GDM1 (cell line): ENCODE data around the gene TRDN.
A peak's percentile ranks its signal among the peaks of the same experiment; 100 is the strongest.
"Not testable (repeated sequence)": the region's sequence is repeated elsewhere in the genome, so short reads cannot be mapped to it uniquely, and the experiment has no call there.

Source experiments
- DNase-seq: peaks from one replicate; lab custom pipeline; 2025; lab: John Stamatoyannopoulos, UW

The TRDN gene

DNA sequence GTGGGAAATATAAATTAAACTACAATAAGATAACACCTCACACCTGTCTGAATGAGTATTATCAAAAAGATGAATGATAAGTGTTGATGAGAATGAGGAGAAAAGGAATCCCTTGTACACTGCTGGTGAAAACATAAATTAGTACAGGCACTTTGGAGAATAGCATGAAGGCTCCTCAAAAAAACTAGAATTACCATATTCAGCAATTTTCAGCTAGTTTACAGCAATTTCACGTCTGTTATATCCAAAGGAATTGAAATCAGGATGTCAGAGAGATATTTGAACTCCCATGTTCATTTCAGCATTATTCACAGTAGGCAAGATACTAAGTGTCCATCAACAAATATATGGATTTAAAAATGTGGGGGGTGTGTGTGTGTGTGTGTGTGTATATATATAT is 348.1 kb downstream of the TRDN start:
- no peak for DNase-seq

DNA sequence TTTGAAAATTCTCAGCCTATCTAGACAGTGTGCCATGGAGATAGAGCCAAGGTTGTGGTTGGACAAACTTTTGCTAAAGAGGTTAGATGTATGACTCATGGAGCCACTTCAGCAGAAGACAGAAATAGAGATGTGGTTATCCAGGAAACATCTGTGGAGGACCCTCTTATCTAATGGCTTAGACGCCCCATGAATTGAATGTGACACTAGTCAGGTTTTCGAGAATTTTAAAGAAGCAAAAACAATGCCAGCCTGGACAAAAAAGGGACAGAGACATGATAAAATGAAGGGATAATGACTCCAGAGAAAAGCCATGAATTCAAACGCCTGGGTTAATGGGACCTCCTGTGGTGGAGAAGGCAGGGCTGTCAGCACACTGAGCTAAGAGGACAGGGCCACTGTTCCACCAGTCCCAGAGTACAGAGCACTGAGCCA is 360.2 kb downstream of the TRDN start:
- peak; percentile 77 for DNase-seq

DNA sequence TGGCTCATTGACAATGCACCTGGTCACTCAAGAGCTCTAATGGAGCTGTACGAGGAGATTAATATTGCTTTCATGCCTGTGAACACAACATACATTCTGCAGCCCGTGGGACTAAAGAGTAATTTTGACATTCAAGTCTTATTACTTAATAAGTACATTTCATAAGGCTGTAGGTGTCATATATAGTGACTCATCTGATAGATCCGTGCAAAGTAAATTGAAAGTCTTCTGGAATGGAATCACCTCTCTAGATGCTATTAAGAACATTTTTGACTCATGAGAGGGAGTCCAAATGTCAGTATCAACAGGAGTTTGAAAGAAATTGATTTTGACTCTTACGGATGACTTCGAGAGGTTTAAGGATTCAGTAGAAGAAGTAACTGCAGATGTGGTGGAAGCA is 372.8 kb downstream of the TRDN start:
- no peak for DNase-seq

DNA sequence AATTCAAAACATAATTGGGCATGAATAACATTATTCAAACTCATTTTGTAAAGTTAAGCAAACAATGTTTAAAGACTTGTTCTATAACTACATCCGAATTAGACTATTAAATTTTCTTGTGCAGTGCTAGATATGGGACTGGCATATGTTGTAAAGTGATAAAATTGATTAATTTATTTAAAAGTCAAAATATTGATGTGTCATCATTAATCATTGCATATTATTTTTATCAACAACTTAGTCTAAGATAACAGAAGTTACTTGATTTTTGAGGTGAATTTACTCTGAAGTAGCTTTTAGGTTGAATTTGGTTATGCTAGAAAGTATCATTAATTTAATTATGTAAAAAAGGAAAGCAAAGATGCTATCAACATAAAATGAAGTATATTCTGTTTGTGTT is 396.1 kb downstream of the TRDN start:
- DNase-seq: no peak

DNA sequence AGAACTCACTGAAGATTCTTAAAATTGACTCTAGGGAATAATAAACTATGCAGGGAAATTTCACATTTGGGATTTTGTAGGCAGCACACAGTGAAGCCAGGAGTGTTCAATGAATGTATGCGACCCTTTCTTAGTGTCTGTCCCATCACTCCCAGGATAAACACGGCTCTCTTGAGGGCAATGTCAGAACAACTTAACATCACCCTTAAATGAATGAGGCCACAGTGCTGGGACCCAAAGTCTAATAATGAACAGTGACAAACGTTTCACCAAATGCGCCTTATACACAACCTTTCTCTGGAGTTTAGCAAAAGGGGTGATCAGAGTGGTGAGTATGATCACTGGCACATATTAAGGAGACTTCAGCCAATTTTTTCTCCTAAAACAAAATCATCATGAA is 403.4 kb downstream of the TRDN start:
- DNase-seq: no peak

DNA sequence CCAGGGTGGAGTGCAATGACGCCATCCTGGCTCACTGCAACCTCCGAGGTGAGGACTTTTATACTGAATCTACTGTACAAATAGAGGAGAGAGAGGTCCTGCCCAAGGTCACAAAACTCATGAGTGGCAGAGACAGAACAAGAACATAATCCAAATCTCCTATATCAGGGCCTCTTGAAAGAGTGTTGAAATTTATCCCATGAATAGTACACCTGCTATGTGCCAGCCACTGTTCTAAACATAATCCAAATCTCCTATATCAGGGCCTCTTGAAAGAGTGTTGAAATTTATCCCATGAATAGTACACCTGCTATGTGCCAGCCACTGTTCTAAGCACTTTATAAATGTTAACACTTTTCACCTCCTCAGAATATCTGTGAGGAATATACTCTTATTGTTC is 409.0 kb downstream of the TRDN start:
- not testable (repeated sequence) for DNase-seq

DNA sequence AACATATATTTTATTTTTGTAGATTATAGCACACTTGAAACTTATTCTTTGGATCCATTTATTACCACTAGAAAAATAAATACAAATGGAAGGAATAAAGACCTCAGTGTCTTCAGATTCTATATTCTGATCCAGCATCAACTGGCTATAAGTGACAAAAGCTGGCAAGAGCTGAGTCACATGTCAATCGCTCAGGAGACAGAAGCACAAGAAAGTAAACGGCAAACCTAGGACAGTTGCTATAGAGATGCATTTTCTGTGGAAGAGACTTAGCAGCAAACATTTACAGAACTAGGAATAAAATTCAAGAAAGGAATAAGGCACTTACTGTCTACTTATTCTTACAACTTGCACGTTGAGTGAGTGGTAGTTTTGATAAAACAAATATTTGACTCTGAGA is 410.4 kb downstream of the TRDN start:
- no peak for DNase-seq

DNA sequence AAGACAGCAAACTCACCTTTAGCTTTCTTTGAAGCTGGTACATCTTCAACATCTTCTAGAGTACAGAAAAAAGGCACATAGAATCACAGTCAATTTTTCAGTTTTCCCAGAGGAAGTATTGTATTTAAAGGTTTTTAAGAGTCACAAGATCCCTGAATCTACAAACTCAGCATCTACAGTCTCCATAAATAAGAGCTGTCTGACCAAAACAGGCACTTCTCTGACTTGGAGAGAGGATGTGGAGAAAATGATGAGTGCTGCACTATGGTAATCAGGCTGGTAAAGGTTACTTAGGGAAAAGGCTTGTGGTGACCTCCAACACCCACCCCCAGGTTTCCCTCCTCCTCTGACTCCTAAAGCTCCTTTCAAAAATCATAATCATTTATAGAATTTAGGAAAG is 412.7 kb downstream of the TRDN start:
- no peak for DNase-seq

DNA sequence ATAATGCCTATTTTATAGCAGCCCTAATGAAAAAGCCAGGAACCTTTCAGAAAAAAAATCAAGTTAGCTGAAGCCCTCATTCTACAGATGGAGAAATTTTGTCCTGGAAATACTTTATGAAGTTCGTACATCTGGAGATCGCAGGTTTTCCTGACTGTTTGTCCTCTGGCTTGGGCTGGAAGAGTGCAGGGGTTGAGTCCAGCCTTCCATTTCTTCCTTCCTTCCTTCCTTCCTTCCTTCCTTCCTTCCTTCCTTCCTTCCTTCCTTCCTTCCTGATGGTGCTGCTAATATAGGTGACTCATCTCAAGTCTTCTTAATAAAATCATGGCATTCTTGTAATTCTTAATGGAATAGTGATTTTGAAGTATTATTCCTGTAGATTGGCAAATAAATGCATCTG is 413.3 kb downstream of the TRDN start:
- DNase-seq: no peak

DNA sequence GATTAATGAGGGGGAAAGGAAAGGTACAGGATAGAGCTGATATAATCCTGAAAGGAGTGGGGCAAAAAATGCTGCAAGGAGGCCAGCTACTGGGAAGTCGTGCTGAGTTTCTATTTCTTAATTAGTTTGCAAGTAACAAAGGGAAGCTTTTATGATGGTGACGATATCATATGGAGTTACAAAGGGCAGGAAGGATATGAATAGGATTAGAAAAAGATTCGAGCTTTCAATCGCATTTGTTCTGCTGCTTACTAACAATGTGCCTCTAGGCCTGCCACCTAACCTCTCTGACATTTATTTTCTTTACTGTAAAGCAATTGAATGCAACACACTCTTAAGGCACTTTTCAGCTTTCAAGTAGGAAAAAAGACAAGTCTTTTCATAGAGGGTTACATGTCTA is 421.5 kb downstream of the TRDN start:
- no peak for DNase-seq

DNA sequence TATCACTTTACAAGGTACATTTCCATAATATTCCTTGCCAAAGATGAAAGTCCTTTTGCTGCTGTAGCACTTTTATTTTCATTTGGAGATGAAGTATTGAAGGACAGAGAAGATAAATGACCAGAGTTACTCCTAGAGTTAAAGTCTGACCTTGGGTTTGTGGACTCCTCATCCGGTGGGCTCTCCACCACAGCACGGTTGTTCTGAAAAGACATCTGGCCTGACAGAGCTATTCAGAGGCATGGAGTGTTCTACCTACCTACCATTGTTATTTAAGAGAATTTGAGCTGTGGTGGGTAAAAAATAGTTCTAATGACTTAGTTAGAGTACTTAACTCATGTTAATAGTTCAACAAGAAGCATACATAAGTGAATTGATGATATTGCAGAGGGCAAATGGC is 422.3 kb downstream of the TRDN start:
- no peak for DNase-seq

DNA sequence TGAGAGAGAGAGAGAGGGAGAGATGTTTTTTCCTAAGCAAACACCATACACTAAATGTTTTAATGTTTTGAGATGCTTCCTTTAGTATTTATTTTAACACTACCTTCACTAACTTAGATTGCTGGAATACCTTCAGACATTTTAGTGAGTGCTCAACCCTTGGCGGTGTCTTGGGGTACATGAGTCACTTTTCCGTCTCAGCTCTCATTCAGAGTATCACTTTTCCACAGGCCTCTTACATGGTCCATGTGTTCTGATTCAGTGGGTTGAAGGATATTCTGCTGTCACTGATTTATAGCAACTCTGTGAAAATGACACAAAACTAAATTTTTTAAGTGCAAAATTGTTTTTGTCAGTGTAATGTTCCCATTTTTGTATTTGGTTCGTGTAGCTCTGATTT is 422.8 kb downstream of the TRDN start:
- no peak for DNase-seq

DNA sequence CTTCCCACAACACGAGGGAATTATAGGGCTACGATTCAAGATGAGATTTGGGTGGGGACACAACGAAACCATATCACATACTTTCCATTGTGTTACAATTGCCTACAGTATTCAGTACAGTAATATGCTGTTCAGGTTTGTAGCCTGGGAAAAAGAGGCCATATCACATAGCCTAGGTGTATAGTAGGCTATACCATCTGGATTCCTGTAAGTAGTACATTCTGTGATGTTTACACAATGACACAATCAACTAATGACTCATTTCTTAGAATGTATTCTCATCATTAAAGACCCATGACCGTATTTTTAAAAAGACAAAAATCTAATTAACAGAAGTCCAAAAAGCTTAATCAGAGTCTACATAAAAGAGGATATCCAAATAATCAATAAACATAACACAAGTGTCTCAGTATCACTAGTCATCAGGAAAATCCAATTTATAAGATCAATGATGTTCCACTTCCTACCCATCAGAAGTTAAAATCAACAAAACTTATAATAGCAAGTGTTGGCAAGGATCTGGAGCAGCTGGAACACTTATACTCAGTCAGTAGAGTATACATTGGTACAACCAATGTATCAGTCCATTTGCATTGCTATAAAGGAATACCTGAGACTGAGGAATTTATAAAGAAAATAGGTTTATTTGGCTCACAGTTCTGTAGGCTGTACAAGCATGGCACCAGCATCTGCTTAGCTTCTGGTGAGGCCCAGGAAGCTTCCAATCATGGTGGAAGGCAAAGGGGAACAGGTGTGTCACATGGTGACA is 424.8 kb downstream of the TRDN start:
- no peak for DNase-seq

DNA sequence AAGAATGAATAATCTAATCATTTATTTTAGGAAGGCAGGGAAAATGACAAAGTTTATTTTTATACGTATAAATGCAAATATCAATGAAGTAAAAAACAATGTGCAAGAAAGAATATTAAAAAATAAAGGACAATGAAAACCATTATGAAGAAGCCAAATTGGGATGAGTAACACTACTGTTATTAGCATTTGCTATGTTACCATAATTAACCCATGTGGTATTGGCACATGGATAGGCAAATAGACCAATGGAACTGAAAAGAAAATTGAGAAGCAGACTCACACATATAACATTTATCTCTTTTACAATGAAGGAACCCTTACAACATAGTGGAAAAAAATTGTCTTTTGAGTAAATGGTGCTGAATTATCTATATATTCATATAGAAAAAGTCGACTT is 426.1 kb downstream of the TRDN start:
- no peak for DNase-seq

DNA sequence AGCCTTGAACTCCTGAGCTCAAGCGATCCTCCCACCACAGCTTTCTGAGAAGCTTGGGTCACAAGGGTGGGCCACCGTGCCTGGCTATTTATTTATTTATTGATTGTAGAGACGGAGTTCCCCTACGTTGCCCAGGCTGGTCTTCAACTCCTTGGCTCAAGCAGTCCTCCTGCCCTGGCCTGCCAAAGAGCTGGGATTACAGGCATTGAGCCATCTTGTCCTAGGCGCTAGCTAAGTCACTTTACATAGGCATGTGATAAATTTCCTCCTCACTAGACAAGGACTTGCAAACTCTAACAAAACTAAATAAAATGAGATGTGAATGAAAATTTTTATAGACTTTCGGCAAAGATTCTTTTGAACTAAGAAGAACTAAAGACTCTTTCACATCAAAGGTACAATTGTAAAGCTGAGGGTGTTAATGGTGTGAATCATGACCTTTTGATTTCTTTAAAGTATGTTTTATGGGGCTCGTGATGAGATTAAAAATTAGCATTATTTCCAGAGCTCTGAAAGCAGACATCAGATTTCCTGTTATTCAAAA is 428.7 kb downstream of the TRDN start:
- no peak for DNase-seq

DNA sequence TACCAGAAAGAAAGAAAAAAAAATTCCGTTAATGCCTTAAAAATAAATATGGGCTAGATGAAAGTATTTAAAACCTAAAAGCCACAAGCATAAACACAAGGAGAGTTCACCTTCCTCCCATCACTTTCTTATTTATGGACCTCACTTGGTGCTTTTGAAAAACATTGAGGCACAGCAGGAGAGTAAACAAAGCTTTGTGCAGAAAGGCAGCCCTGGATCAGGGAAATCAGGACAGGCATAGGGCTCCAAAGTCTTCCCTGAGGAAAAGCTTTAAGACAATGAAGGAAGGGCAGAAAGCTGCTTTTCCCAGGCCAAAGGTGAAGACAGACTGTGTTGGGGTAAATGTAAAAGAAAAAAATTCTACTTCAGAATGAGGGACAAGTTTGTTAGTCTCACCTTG is 432.8 kb downstream of the TRDN start:
- DNase-seq: no peak

DNA sequence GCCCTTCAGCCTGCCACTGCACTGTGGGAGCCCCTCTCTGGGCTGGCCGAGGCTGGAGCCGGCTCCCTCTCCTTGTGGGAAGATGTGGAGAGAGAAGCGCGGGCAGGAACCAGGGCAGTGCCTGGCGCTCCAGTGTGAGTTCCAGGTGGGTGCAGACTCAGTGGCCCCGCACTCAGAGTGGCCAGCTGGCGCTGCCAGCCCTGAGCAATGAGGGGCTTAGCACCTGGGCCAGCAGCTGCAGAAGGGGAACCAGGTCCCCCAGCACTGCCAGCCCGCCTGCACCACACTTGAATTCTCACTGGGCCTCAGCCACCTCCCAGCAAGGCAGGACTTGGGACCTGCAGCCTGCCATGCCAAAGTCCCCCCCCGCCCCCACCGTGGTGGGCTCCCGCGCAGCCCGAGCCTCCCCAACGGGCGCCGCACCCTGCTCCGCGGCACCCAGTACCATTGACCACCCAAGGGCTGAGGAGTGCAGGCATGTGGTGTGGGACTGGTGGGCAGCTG is 434.8 kb downstream of the TRDN start:
- DNase-seq: no peak

DNA sequence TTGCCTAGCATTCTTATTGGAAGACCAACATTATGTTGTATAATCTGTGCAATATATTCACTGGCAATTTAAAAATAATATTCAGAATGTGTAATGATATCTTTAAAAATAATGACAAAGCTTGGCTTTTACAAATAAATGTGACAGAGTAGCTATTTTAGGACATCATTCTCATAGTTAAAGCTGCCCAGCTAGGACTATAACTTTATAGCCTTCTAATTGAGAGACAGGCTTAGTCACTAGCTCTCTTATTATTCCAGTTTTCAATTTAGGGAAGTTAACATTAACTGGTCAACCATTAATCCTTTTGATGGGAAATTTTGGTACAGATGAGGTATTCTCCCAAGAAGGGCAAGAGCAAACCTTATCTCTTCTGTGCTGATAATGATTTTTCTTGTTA is 443.5 kb downstream of the TRDN start:
- no peak for DNase-seq

DNA sequence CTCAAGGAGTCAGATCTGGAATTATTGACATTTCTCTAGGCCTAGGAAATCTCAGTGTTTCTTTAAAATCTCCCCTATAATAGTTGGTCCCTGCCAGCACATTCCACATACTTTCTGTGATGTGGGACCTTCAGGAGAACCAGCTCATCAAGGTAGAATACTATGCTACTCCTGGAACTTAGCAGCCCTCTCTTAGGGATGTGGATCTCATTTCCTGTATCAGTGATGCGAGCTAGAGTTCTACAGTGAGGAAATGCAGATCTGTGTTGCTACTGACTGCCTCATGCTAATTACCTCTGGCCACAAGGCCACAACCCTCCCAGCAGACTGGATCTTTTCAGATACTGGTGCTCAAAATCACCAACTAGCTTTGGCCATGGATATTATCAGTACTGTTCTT is 446.9 kb downstream of the TRDN start:
- no peak for DNase-seq

DNA sequence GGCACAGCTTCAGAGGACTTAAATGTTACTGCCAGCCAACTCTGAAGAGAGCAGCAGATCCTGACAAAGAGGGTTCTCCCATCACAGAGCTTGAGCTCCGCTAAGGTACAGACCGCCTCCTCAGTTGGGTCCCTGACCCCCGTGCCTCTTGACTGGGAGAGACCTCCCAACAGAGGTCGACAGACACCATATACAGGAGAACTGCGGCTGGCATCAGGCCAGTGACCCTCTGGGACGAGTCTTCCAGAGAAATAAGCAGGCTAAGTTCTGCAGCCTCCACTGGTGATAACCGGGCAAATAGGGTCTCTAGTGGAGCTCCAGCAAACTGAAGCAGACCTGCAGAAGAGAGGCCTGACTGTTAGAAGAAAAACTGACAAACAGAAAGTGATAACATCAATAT is 453.8 kb downstream of the TRDN start:
- DNase-seq: no peak

DNA sequence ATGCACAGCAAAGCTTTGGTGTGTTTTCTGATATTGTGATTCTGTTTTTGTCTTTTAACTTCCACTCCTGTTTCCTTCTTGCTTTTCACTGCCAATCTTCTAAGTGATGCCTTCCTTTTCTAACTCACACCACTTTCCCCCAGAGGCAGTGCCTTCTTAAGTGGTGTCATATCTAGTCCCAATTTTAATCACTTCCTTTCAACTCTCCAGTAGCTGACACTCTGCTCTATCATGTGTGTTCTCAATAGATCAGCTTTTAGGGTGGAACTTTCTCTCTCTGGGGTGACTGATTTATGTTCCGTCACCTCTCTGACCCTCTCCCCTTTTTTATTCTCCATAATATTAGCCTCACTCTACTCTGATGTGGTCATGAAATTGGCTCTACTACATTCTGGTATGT is 460.0 kb downstream of the TRDN start:
- no peak for DNase-seq

DNA sequence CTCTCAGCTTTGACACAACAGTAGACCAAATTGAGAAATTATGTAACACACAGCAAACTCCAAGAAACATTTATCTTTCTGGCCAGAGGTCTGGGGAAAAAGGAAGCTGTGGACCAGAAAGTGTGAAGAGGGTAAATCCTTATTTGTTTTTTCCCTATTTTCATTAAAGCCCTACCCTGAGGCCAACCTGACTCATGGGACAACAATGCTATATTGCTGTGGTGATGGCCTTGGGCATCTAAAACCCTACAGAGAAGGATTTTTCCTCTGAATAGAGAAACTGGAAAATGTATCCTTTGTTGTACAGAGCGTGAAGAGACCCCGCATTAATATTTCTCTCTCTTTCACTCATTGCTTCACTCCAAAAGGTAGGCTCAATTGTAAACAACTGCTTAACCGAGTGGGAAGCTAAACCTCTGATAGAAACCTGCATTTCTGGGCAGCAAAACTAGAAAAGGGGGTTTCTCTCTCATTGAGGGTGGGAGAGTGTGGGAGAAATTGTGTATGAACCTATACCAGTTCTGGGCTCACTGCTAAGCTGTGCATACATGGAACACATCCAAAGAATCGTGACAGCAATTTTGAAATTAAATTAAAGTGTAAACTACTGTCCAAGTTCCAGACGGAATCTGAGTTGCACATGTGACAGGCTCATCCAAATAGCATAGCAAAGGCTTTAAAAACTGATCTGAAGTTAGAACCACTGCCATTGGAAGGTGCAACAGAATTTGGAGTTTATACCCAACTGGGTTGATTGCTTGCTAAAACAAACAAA is 465.2 kb downstream of the TRDN start:
- no peak for DNase-seq

DNA sequence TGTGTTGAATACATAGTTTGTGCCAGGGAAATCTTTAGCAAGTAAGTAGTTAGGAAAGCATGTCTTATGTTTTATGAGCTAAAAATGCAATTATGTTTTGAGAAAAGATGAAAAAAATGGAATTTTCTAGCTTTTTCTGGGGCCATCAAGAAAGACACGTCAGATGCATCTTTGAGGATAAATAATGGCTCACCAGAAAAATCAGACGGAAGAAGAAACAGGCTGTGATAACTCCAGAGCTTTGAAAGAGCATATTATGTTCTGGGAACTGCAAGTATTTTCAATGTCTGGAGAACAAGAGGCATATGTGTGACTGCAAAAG is 467.0 kb downstream of the TRDN start:
- DNase-seq: no peak
